DND-41 (cell line): ENCODE results near the gene NAP1L4.

ENCODE experiments used
- EZH2 ChIP-seq: IDR thresholded peaks from 3 replicates; pipeline ENCODE4 v1.6.1; 2012; ENCODE audit warnings: borderline replicate concordance, low read depth, mild to moderate bottlenecking, moderate library complexity, low read length, inconsistent platforms; ENCODE audit not compliant: severe bottlenecking
- TF ChIP-seq, protein P1 (sequence below): IDR thresholded peaks from 2 replicates; pipeline ENCODE4 v1.5.1; 2012; ENCODE audit warnings: borderline replicate concordance, low read length, moderate library complexity, mild to moderate bottlenecking; ENCODE audit not compliant: poor library complexity, severe bottlenecking; ENCODE audit errors: extremely low read depth

DNA sequence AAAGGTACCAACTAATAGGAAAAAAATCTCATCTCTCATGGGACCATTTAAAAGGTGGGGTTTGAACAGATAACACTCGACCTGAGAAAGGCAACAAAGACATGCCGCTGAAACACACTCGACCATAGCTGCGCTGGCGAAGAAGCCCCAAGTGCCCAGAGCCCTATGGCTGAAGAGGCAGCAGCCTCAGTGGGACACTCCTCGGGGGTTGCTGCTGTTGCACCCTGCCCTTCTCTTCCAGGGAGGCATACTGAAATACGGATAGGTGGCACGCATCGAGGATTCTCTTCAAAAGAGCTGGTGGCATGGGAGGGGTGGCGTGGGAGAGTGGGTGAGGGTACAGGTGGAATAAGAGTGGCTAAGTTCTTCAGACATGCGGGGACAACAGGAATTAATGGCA lies 44.4 kb downstream of the NAP1L4 start:
- TF ChIP-seq, protein P1, sequence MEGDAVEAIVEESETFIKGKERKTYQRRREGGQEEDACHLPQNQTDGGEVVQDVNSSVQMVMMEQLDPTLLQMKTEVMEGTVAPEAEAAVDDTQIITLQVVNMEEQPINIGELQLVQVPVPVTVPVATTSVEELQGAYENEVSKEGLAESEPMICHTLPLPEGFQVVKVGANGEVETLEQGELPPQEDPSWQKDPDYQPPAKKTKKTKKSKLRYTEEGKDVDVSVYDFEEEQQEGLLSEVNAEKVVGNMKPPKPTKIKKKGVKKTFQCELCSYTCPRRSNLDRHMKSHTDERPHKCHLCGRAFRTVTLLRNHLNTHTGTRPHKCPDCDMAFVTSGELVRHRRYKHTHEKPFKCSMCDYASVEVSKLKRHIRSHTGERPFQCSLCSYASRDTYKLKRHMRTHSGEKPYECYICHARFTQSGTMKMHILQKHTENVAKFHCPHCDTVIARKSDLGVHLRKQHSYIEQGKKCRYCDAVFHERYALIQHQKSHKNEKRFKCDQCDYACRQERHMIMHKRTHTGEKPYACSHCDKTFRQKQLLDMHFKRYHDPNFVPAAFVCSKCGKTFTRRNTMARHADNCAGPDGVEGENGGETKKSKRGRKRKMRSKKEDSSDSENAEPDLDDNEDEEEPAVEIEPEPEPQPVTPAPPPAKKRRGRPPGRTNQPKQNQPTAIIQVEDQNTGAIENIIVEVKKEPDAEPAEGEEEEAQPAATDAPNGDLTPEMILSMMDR, result no peak
- no peak for TF ChIP-seq EZH2
